T47D (cell line): Measurements from ENCODE around the gene ETHE1.

Experiments
- DNase-seq, 2 experiments: peaks; one replicate each; pipeline versions ENCODE4 v3.0.0 to v3.0.0-alpha.2; 2011 to 2012; ENCODE audit warnings: low read depth in 1 of 2, low spot score in 1 of 2
- JUND ChIP-seq: IDR thresholded peaks from 2 replicates; pipeline ENCODE4 v1.6.1; 2012; ENCODE audit warnings: low read depth
- in situ Hi-C: cut with HindIII; loops from 2 replicates; pipeline ENCODE4 v1.10.0; 2016; ENCODE audit warnings: low sequenced_read_pairs, low pct_unique_long_range_greater_than_20kb

The ETHE1 gene

DNA sequence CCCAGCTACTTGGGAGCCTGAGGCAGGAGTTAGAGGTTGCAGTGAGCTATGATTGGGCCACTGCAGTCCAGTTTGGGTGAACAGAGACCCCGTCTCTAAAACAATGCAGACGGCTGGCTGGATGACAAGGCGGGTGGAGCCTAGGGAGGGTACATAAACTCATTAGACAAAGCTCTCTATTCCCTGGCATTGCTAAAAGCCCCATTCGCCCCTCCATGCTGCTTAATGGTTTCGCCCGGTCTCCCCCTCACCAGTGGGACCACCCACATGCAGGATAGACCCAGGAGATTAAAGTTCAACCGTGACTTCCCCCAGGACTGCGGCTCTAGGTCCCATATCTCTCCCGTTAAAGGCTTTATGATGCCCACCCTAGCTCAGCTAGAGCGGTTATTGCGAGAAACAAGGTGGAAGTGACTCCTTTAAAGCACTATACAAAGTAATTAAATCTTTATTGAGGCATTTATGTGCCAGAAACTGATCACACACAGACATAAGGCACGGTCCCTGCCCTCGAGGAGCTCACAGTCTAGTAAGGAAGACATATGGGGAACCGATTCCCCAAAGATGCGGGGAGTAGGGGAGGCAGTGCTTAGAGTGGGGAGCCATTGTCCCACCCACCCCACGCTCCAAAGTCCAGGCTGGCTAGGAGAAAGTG lies 66.5 kb downstream of the ETHE1 start:
- in situ Hi-C loops = no loop called here
- DNase-seq = no peak
- TF ChIP-seq JUND = no peak

DNA sequence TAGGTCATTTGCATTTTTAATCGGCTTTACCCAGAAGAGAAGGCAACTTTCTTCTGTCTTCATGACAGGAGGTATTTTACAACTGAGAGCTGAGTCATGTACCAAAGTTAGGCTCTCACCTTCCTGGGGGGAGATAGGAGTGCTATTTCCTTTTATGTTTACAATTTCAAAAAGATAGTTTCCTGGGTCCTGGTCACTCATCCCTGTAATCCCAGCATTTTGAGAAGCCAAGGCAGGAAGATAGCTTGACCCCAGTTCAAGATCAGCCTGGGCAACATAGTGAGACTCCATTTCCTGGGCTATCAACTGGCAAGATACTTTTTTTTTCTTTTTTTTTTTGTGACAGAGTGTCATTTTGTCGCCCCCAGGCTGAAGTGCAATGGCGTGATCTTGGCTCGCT lies 69.2 kb downstream of the ETHE1 start:
- in situ Hi-C loops = no loop called here
- no peak for DNase-seq
- TF ChIP-seq JUND = no peak
